GM12878 (cell line): ENCODE data around the gene SELENOV. TPM values are rescaled to one million over a fixed set of nuclear protein-coding genes. Genes with fewer than 3 reads are reported as not detected.

Experiments
- ATAC-seq: fragments of 200-7000 bp; cut with Tn5 transposase; 3 replicates; pipeline ENCODE4 v1.9.1; 2020; ENCODE audit warnings: mild to moderate bottlenecking, moderate library complexity
- BruUV-seq: library from RNA; stranded (reverse); fragments of 400-500 nt; replicated peaks from 2 replicates; lab custom pipeline; 2021; lab: Mats Ljungman, UMichigan
- CTCF ChIA-PET: fragments of 300-600 bp; sonication (Branson Sonifier 250); formaldehyde crosslinking; extraction: SDS; loops from one replicate; lab custom pipeline; 2021; ENCODE audit warnings: inconsistent platforms; lab: Yijun Ruan, JAX
- POLR2A ChIA-PET: fragments of 350-600 bp; formaldehyde crosslinking; extraction: SDS; loops from one replicate; lab custom pipeline; 2021; ENCODE audit warnings: inconsistent platforms; lab: Charles Lee
- RAD21 ChIA-PET: fragments of 300-600 bp; sonication (Branson Sonifier 250); formaldehyde crosslinking; loops from one replicate; lab custom pipeline; 2023; ENCODE audit warnings: antibody characterized with exemption; ENCODE audit not compliant: unreplicated experiment; lab: Charles Lee
- SMC1A ChIA-PET: fragments of 300-600 bp; sonication (Branson Sonifier 250); formaldehyde crosslinking; loops from one replicate; lab custom pipeline; 2023; ENCODE audit not compliant: unreplicated experiment, uncharacterized antibody; lab: Charles Lee
- DNase-seq: peaks from one replicate; pipeline ENCODE4 v3.0.0-alpha.2; 2011; ENCODE audit warnings: low read depth, low spot score
- FAIRE-seq: peaks from 3 replicates; lab custom pipeline; 2011; peaks lifted over from hg19 to GRCh38; lab: Jason Lieb, UNC
- H2AFZ ChIP-seq: 2 replicates; pipeline ENCODE4 v1.6.0; 2011; ENCODE audit warnings: low read depth, low read length, control low read depth; ENCODE audit not compliant: control insufficient read depth
- H3K27ac ChIP-seq: 2 replicates; pipeline ENCODE4 v1.5.1; 2011; ENCODE audit warnings: control low read depth; ENCODE audit not compliant: control insufficient read depth, insufficient read depth
- H3K27me3 ChIP-seq, 2 experiments: replicated peaks in 1 of 2; 2 replicates each; pipeline versions ENCODE4 v1.6.0 to v1.6.1; 2011; ENCODE audit warnings: low read length in 1 of 2; ENCODE audit not compliant: control insufficient read depth in 2 of 2, insufficient read depth in 2 of 2
- H3K36me3 ChIP-seq, 2 experiments: 2 replicates each; pipeline ENCODE4 v1.5.1; 2011; ENCODE audit warnings: low read length in 1 of 2; ENCODE audit not compliant: control insufficient read depth in 2 of 2, insufficient read depth in 2 of 2
- H3K4me1 ChIP-seq: 2 replicates; pipeline ENCODE4 v1.6.1; 2011; ENCODE audit warnings: mild to moderate bottlenecking, low read length, moderate library complexity, mixed read lengths; ENCODE audit not compliant: control insufficient read depth, insufficient read depth
- H3K4me2 ChIP-seq: 2 replicates; pipeline ENCODE4 v1.6.0; 2011; ENCODE audit warnings: control low read depth; ENCODE audit not compliant: control insufficient read depth, insufficient read depth
- H3K4me3 ChIP-seq: fragments of 200-600 bp; sonication (generic); 2 replicates; pipeline ENCODE4 v1.5.1; 2016
- H3K79me2 ChIP-seq: 2 replicates; pipeline ENCODE4 v1.6.0; 2011; ENCODE audit warnings: low read length; ENCODE audit not compliant: control insufficient read depth, insufficient read depth
- H3K9ac ChIP-seq: 2 replicates; pipeline ENCODE4 v1.8.0; 2011; ENCODE audit warnings: low read length, control low read depth, mixed read lengths; ENCODE audit not compliant: control insufficient read depth, insufficient read depth
- H3K9me3 ChIP-seq: replicated peaks from 3 replicates; pipeline ENCODE4 v1.5.1; 2011; ENCODE audit warnings: mild to moderate bottlenecking, low read length; ENCODE audit not compliant: control insufficient read depth, insufficient read depth
- H4K20me1 ChIP-seq: 2 replicates; pipeline ENCODE4 v1.6.0; 2011; ENCODE audit not compliant: control insufficient read depth, insufficient read depth
- CHD2 ChIP-seq: IDR thresholded peaks from 2 replicates; pipeline ENCODE4 v1.6.1; 2011; ENCODE audit warnings: low read depth, low read length, improper control_type of control experiment, borderline replicate concordance
- FOXM1 ChIP-seq: IDR thresholded peaks from 2 replicates; pipeline ENCODE4 v1.6.1; 2012; ENCODE audit warnings: low read depth, mild to moderate bottlenecking, inconsistent platforms, low read length, moderate library complexity
- NFYA ChIP-seq: IDR thresholded peaks from 2 replicates; pipeline ENCODE4 v1.6.1; 2011; ENCODE audit warnings: low read depth, mild to moderate bottlenecking, low read length, improper control_type of control experiment, borderline replicate concordance
- POLR2A ChIP-seq: IDR thresholded peaks from 2 replicates; pipeline ENCODE4 v1.6.1; 2011; ENCODE audit warnings: low read depth, mild to moderate bottlenecking, low read length
- POLR2AphosphoS5 ChIP-seq: IDR thresholded peaks from 2 replicates; pipeline ENCODE4 v1.6.1; 2011; ENCODE audit warnings: mild to moderate bottlenecking, low read length, inconsistent platforms
- SREBF1 ChIP-seq: IDR thresholded peaks from 2 replicates; pipeline ENCODE4 v1.6.1; 2012; ENCODE audit warnings: mild to moderate bottlenecking, low read length
- TAF1 ChIP-seq: IDR thresholded peaks from 2 replicates; pipeline ENCODE4 v1.6.1; 2011; ENCODE audit warnings: mild to moderate bottlenecking, low read depth, low read length, borderline replicate concordance
- TBL1XR1 ChIP-seq: IDR thresholded peaks from 2 replicates; pipeline ENCODE4 v1.6.1; 2012; ENCODE audit warnings: low read depth, low read length, improper control_type of control experiment
- TCF12 ChIP-seq: IDR thresholded peaks from 2 replicates; pipeline ENCODE4 v1.6.1; 2011; ENCODE audit warnings: low read depth, mild to moderate bottlenecking, low read length
- WGBS: methylation state at CpG from one replicate; pipeline ENCODE4 v1.1.6; 2016; ENCODE audit warnings: low lambda C conversion rate; ENCODE audit not compliant: insufficient replicate concordance, insufficient coverage; ENCODE audit errors: missing lambda C conversion rate; 5-methylcytosine and 5-hydroxymethylcytosine counted together
- in situ Hi-C: fragments of 300-500 bp; cut with MboI; formaldehyde crosslinking; loops from 9 replicates; pipeline ENCODE4 v1.14.3; 2018; ENCODE audit warnings: mixed read lengths
- intact Hi-C: fragments of 100-400 bp; cut with micrococcal nuclease; formaldehyde crosslinking; loops from one replicate; pipeline ENCODE4 v1.14.2; 2022; ENCODE audit not compliant: unreplicated experiment
- polyA plus RNA-seq, 11 experiments: library from polyadenylated mRNA; depleted of rRNA in 4 of 11; unstranded in 6 of 11; stranded (reverse) in 5 of 11; fragments of >200 nt; fragmentation: Nextera tagmentation in 4 of 11; fragmentation: Illumina TruSeq in 1 of 11; extraction: Ambion mirVana in 4 of 11; extraction: Trizol in 1 of 11; gene quantifications; 1 replicate in 1 of 11; 2 replicates in 10 of 11; pipeline versions ENCODE4 v1.2.1 to v1.2.3, GENCODE V29; 2011 to 2016; ENCODE audit warnings: inconsistent platforms in 2 of 11, missing spikeins in 2 of 11, low read depth in 1 of 11
- total RNA-seq, 4 experiments: library from RNA; depleted of rRNA in 3 of 4; stranded (reverse); fragments of >200 nt in 3 of 4; fragmentation: Illumina TruSeq in 1 of 4; extraction: Trizol in 1 of 4; gene quantifications; 2 replicates each; pipeline versions ENCODE4 v1.2.1 to v1.2.3, GENCODE V29; 2013 to 2021
- TF ChIP-seq, protein P1 (sequence below): fragments of 150-350 bp; IDR thresholded peaks from 2 replicates; pipeline ENCODE4 v1.6.1; 2014; ENCODE audit warnings: mild to moderate bottlenecking, low read depth, low read length

Gene SELENOV
- total and polyA plus RNA-seq, 10 of the 15 experiments (the other 5 are each of a cell fraction or from before 2014, with no cell fraction given) = not detected

DNA sequence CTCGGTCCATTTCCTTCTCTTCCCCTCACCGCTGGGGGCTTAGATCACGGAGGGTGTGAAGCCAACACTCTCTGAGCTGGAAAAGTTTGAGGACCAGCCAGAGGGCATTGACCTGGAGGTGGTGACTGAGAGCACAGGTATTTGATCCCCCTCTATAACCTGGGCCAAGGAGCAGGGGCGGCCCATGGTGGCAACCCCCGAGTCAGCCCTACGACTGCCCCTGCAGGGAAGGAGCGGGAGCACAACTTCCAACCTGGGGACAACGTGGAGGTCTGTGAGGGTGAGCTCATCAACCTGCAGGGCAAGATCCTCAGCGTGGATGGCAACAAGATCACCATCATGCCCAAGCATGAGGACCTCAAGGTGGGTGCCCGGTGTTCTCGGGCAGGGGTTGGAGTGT lies 45.9 kb upstream of the SELENOV start:
- BruUV-seq = no TSS peak
- H3K9me3 ChIP-seq = no peaks in the 10 kb centered on the region
- POLR2A ChIA-PET = interaction anchor here (1.1 kb wide), 1 partner anchor 29 kb away, joined by 4 read pairs; no protein-coding TSS in a partner anchor
- TF ChIP-seq POLR2AphosphoS5 (0 out of 2 replicates have a peak, but pooled peaks have one; percentile 26), TCF12 (no peak), SREBF1 (no peak), CHD2 (no peak), POLR2A (peak; percentile 59), TBL1XR1 (no peak), NFYA (no peak), FOXM1 (no peak), TAF1 (no peak)
- TF ChIP-seq, protein P1, sequence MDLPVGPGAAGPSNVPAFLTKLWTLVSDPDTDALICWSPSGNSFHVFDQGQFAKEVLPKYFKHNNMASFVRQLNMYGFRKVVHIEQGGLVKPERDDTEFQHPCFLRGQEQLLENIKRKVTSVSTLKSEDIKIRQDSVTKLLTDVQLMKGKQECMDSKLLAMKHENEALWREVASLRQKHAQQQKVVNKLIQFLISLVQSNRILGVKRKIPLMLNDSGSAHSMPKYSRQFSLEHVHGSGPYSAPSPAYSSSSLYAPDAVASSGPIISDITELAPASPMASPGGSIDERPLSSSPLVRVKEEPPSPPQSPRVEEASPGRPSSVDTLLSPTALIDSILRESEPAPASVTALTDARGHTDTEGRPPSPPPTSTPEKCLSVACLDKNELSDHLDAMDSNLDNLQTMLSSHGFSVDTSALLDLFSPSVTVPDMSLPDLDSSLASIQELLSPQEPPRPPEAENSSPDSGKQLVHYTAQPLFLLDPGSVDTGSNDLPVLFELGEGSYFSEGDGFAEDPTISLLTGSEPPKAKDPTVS = no peak
- TF ChIP-seq, all 136 proteins: peak for 2
- no peak overlapping the region for H3K4me2 ChIP-seq
- H3K4me3 ChIP-seq = no peak overlapping the region
- H3K4me1 ChIP-seq = no peaks in the 10 kb centered on the region
- no peak for DNase-seq
- no peak for ATAC-seq
- no peaks in the 10 kb centered on the region for H3K79me2 ChIP-seq
- no peak overlapping the region for H3K27ac ChIP-seq
- H3K27me3 ChIP-seq = no peaks in the 10 kb centered on the region
- H2AFZ ChIP-seq = no peak overlapping the region
- in situ Hi-C loops = no loop called here
- H3K9ac ChIP-seq = no peak overlapping the region
- RAD21 ChIA-PET = no interaction called here
- H4K20me1 ChIP-seq = no peaks in the 10 kb centered on the region
- intact Hi-C loops = no loop called here
- 97% methylated on average over 11 of the region's 11 CpGs for WGBS
- FAIRE-seq = no peak
- SMC1A ChIA-PET = no interaction called here
- peaks cover 38 to 72% of the 10 kb centered on the region in 2 experiments; a peak in 3 of 4 replicates for H3K36me3 ChIP-seq
- CTCF ChIA-PET = no interaction called here
